GM12878 (cell line): ENCODE measurements around the gene LRSAM1. TPM values are rescaled to one million over a fixed set of nuclear protein-coding genes. Genes with fewer than 3 reads are reported as not detected.

Source experiments
- ATAC-seq: fragments of 200-7000 bp; cut with Tn5 transposase; 3 replicates; pipeline ENCODE4 v1.9.1; 2020; ENCODE audit warnings: mild to moderate bottlenecking, moderate library complexity
- BruUV-seq: library from RNA; stranded (reverse); fragments of 400-500 nt; replicated peaks from 2 replicates; lab custom pipeline; 2021; lab: Mats Ljungman, UMichigan
- CTCF ChIA-PET: fragments of 300-600 bp; sonication (Branson Sonifier 250); formaldehyde crosslinking; extraction: SDS; loops from one replicate; lab custom pipeline; 2021; ENCODE audit warnings: inconsistent platforms; lab: Yijun Ruan, JAX
- POLR2A ChIA-PET: fragments of 350-600 bp; formaldehyde crosslinking; extraction: SDS; loops from one replicate; lab custom pipeline; 2021; ENCODE audit warnings: inconsistent platforms; lab: Charles Lee
- RAD21 ChIA-PET: fragments of 300-600 bp; sonication (Branson Sonifier 250); formaldehyde crosslinking; loops from one replicate; lab custom pipeline; 2023; ENCODE audit warnings: antibody characterized with exemption; ENCODE audit not compliant: unreplicated experiment; lab: Charles Lee
- SMC1A ChIA-PET: fragments of 300-600 bp; sonication (Branson Sonifier 250); formaldehyde crosslinking; loops from one replicate; lab custom pipeline; 2023; ENCODE audit not compliant: unreplicated experiment, uncharacterized antibody; lab: Charles Lee
- DNase-seq: peaks from one replicate; pipeline ENCODE4 v3.0.0-alpha.2; 2011; ENCODE audit warnings: low read depth, low spot score
- FAIRE-seq: peaks from 3 replicates; lab custom pipeline; 2011; peaks lifted over from hg19 to GRCh38; lab: Jason Lieb, UNC
- H2AFZ ChIP-seq: 2 replicates; pipeline ENCODE4 v1.6.0; 2011; ENCODE audit warnings: low read depth, low read length, control low read depth; ENCODE audit not compliant: control insufficient read depth
- H3K27ac ChIP-seq: 2 replicates; pipeline ENCODE4 v1.5.1; 2011; ENCODE audit warnings: control low read depth; ENCODE audit not compliant: control insufficient read depth, insufficient read depth
- H3K27me3 ChIP-seq, 2 experiments: replicated peaks in 1 of 2; 2 replicates each; pipeline versions ENCODE4 v1.6.0 to v1.6.1; 2011; ENCODE audit warnings: low read length in 1 of 2; ENCODE audit not compliant: control insufficient read depth in 2 of 2, insufficient read depth in 2 of 2
- H3K36me3 ChIP-seq, 2 experiments: 2 replicates each; pipeline ENCODE4 v1.5.1; 2011; ENCODE audit warnings: low read length in 1 of 2; ENCODE audit not compliant: control insufficient read depth in 2 of 2, insufficient read depth in 2 of 2
- H3K4me1 ChIP-seq: 2 replicates; pipeline ENCODE4 v1.6.1; 2011; ENCODE audit warnings: mild to moderate bottlenecking, low read length, moderate library complexity, mixed read lengths; ENCODE audit not compliant: control insufficient read depth, insufficient read depth
- H3K4me2 ChIP-seq: 2 replicates; pipeline ENCODE4 v1.6.0; 2011; ENCODE audit warnings: control low read depth; ENCODE audit not compliant: control insufficient read depth, insufficient read depth
- H3K4me3 ChIP-seq: fragments of 200-600 bp; sonication (generic); 2 replicates; pipeline ENCODE4 v1.5.1; 2016
- H3K79me2 ChIP-seq: 2 replicates; pipeline ENCODE4 v1.6.0; 2011; ENCODE audit warnings: low read length; ENCODE audit not compliant: control insufficient read depth, insufficient read depth
- H3K9ac ChIP-seq: 2 replicates; pipeline ENCODE4 v1.8.0; 2011; ENCODE audit warnings: low read length, control low read depth, mixed read lengths; ENCODE audit not compliant: control insufficient read depth, insufficient read depth
- H3K9me3 ChIP-seq: replicated peaks from 3 replicates; pipeline ENCODE4 v1.5.1; 2011; ENCODE audit warnings: mild to moderate bottlenecking, low read length; ENCODE audit not compliant: control insufficient read depth, insufficient read depth
- H4K20me1 ChIP-seq: 2 replicates; pipeline ENCODE4 v1.6.0; 2011; ENCODE audit not compliant: control insufficient read depth, insufficient read depth
- CUX1 ChIP-seq: IDR thresholded peaks from 2 replicates; pipeline ENCODE4 v1.6.1; 2012; ENCODE audit warnings: improper control_type of control experiment, low read depth, low read length; ENCODE audit not compliant: insufficient replicate concordance
- EGR1 ChIP-seq, 2 experiments: IDR thresholded peaks; 1 replicate in 1 of 2; 2 replicates in 1 of 2; pipeline ENCODE4 v1.6.1; 2011 to 2012; ENCODE audit warnings: low read depth in 2 of 2, low read length in 2 of 2, borderline replicate concordance in 1 of 2, mild to moderate bottlenecking in 1 of 2, moderate library complexity in 1 of 2
- JUND ChIP-seq: IDR thresholded peaks from 2 replicates; pipeline ENCODE4 v1.6.1; 2012; ENCODE audit warnings: low read depth, mild to moderate bottlenecking, low read length, improper control_type of control experiment, moderate library complexity
- NR2F1 ChIP-seq: fragments of 450-650 bp; conservative IDR thresholded peaks from 2 replicates; pipeline ENCODE4 v1.6.1; 2017; ENCODE audit warnings: mild to moderate bottlenecking
- POLR2A ChIP-seq: IDR thresholded peaks from 2 replicates; pipeline ENCODE4 v1.6.1; 2011; ENCODE audit warnings: low read depth, mild to moderate bottlenecking, low read length
- ZSCAN29 ChIP-seq: fragments of 450-650 bp; IDR thresholded peaks from 2 replicates; pipeline ENCODE4 v1.6.1; 2017; ENCODE audit warnings: mild to moderate bottlenecking, moderate library complexity
- WGBS: methylation state at CpG from one replicate; pipeline ENCODE4 v1.1.6; 2016; ENCODE audit warnings: low lambda C conversion rate; ENCODE audit not compliant: insufficient replicate concordance, insufficient coverage; ENCODE audit errors: missing lambda C conversion rate; 5-methylcytosine and 5-hydroxymethylcytosine counted together
- in situ Hi-C: fragments of 300-500 bp; cut with MboI; formaldehyde crosslinking; loops from 9 replicates; pipeline ENCODE4 v1.14.3; 2018; ENCODE audit warnings: mixed read lengths
- intact Hi-C: fragments of 100-400 bp; cut with micrococcal nuclease; formaldehyde crosslinking; loops from one replicate; pipeline ENCODE4 v1.14.2; 2022; ENCODE audit not compliant: unreplicated experiment
- polyA plus RNA-seq, 11 experiments: library from polyadenylated mRNA; depleted of rRNA in 4 of 11; unstranded in 6 of 11; stranded (reverse) in 5 of 11; fragments of >200 nt; fragmentation: Nextera tagmentation in 4 of 11; fragmentation: Illumina TruSeq in 1 of 11; extraction: Ambion mirVana in 4 of 11; extraction: Trizol in 1 of 11; gene quantifications; 1 replicate in 1 of 11; 2 replicates in 10 of 11; pipeline versions ENCODE4 v1.2.1 to v1.2.3, GENCODE V29; 2011 to 2016; ENCODE audit warnings: inconsistent platforms in 2 of 11, missing spikeins in 2 of 11, low read depth in 1 of 11
- total RNA-seq, 4 experiments: library from RNA; depleted of rRNA in 3 of 4; stranded (reverse); fragments of >200 nt in 3 of 4; fragmentation: Illumina TruSeq in 1 of 4; extraction: Trizol in 1 of 4; gene quantifications; 2 replicates each; pipeline versions ENCODE4 v1.2.1 to v1.2.3, GENCODE V29; 2013 to 2021
- TF ChIP-seq, protein P1 (sequence below): fragments of 450-650 bp; IDR thresholded peaks from 2 replicates; pipeline ENCODE4 v1.6.1; 2017; ENCODE audit warnings: borderline replicate concordance

LRSAM1 gene
- total and polyA plus RNA-seq, 10 of the 15 experiments (the other 5 are each of a cell fraction or from before 2014, with no cell fraction given) = 0.14 to 23.4 (median 11.7) TPM

GRCh38 chr9:127539982-127540663 lies 88.8 kb downstream of the LRSAM1 start:
- TF ChIP-seq NR2F1 = no peak
- no peak for TF ChIP-seq POLR2A
- no peak for TF ChIP-seq CUX1
- TF ChIP-seq JUND = no peak
- no peak for TF ChIP-seq EGR1 (IDR thresholded peaks at IDR 0.05; ENCODE audit: borderline replicate concordance in 1 of 2, low read depth in 2 of 2, low read length in 2 of 2)
- TF ChIP-seq, protein P1, sequence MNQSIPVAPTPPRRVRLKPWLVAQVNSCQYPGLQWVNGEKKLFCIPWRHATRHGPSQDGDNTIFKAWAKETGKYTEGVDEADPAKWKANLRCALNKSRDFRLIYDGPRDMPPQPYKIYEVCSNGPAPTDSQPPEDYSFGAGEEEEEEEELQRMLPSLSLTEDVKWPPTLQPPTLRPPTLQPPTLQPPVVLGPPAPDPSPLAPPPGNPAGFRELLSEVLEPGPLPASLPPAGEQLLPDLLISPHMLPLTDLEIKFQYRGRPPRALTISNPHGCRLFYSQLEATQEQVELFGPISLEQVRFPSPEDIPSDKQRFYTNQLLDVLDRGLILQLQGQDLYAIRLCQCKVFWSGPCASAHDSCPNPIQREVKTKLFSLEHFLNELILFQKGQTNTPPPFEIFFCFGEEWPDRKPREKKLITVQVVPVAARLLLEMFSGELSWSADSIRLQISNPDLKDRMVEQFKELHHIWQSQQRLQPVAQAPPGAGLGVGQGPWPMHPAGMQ = no peak
- no peak for TF ChIP-seq ZSCAN29
- H3K36me3 ChIP-seq = no peaks in the 10 kb centered on the region
- no peaks in the 10 kb centered on the region for H3K9me3 ChIP-seq
- no peaks in the 10 kb centered on the region for H3K4me1 ChIP-seq
- in situ Hi-C loops (no loop called here), intact Hi-C loops (no loop called here)
- ChIA-PET RAD21 (interaction anchor here (0.6 to 1.6 kb wide), 2 partner anchors 22 to 36 kb away, joined by 3 read pairs; no protein-coding TSS in a partner anchor), POLR2A (interaction anchor here (0.5 to 0.6 kb wide), 2 partner anchors 163 to 514 kb away, joined by 3 to 4 read pairs; no protein-coding TSS in a partner anchor), SMC1A (no interaction called here), CTCF (interaction anchor here (1.0 to 1.4 kb wide), 2 partner anchors 12 to 46 kb away, joined by 3 read pairs; no protein-coding TSS in a partner anchor)
- BruUV-seq = no TSS peak
- H4K20me1 ChIP-seq = no peaks in the 10 kb centered on the region
- no peak for ATAC-seq
- H3K4me2 ChIP-seq = no peak overlapping the region
- no peaks in the 10 kb centered on the region for H3K27me3 ChIP-seq
- H3K9ac ChIP-seq = no peak overlapping the region
- no peaks in the 10 kb centered on the region for H3K79me2 ChIP-seq
- H3K4me3 ChIP-seq = no peak overlapping the region
- no peak overlapping the region for H2AFZ ChIP-seq
- WGBS = 60% methylated on average over 15 of the region's 15 CpGs
- DNase-seq = no peak
- no peak overlapping the region for H3K27ac ChIP-seq
- FAIRE-seq = no peak
